Stimulated activated CD8-positive, alpha-beta memory T cell treated with anti-CD3 and anti-CD28 coated beads, Interleukin-4, amount 100 ng/mL, for 1 hour (primary cell): ENCODE data around the gene PPM1B.
A peak's percentile ranks its signal among the peaks of the same experiment; 100 is the strongest.
"Not testable (repeated sequence)": the region's sequence is repeated elsewhere in the genome, so short reads cannot be mapped to it uniquely, and the experiment has no call there.

Experiments used
- DNase-seq, 2 donors: peaks; one replicate each; pipeline ENCODE4 v3.0.0-alpha.2; 2020; ENCODE audit warnings: low read depth in 2 of 2, low spot score in 1 of 2

The PPM1B gene

DNA sequence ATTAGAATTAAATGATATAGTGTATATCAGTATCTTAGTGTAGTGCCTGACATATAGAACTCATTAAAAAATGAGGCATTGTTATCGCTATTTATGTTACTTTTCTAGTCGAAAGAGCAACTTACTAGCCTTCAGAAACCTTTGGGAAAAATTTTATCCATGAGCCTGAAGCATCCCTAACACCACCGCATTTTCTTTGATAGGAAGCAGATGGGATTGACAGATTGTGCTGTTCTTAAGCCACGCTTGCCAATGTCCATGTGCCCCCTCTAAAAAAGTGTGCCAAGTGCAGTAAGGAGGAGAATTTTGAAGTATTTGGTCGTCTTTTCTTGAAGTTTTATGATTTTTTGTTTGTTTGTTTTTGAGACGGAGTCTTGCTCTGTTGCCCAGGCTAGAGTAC is 29.1 kb downstream of the PPM1B start:
- no peak for DNase-seq

DNA sequence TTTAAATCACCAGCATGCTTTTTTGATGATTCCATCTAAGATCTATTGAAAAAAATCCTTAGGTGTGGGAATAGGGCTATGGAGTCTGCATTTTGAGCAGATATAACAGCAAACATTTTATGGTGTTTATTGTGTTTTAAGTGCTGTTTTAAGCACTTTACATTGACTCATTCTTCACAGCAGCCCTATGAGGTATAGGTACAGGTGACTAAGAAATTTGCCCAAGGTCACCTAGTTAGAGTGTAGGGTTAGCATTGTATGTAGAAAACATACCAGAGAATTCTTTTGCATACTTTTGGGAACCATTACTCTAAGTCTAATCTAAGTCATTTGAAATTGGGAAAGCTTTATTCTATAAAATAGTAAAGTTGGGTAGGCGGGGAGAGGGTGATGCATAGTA is 31.3 kb downstream of the PPM1B start:
- no peak for DNase-seq

- no peak for DNase-seq
Measured at GRCh38 chr2:44200759-44201158, 32.1 kb downstream of the PPM1B start.

- DNase-seq: no peak
Measured at GRCh38 chr2:44201648-44202165, 33.0 kb downstream of the PPM1B start.

DNA sequence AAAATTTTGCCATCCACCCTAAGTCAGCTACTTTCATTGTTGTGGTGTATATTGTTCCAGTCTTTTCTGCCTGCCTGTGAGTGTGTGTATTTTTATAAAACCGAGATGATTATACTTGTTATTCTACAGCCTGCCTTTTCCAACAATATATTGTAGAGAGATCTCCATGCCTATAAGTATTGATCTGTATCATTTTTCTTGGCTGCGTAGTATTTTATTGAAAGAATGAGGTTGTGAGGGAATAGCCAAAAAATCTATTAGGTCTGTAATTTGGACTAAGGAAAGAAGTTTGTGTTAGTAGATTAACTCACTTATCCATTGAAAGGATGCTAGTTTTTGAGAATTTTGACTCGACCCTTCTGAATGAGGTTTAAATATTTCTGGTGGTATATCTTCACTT is 34.9 kb downstream of the PPM1B start:
- DNase-seq: no peak

- no peak for DNase-seq
Measured at GRCh38 chr2:44205169-44205568, 36.5 kb downstream of the PPM1B start.

- DNase-seq: no peak
Measured at GRCh38 chr2:44207102-44207501, 38.4 kb downstream of the PPM1B start.

DNA sequence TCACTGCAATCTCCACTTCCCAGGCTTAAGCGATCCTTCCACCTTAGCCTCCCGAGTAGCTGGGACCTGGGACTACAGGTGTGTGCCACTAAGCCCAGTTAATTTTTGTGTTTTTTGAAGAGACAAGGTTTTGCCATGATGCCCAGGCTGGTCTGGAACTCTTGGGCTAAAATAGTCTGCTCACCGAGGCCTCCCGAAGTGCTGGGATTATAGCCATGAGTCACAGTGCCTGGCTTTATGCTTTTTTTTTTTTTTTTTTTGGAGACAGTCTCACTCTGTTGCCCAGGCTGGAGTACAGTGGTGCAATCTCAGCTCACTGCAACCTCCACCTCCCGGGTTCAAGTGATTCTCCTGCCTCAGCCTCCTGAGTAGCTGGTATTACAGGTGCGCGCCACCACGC is 39.0 kb downstream of the PPM1B start:
- not testable (repeated sequence) for DNase-seq

GRCh38 chr2:44210362-44210761 is 41.7 kb downstream of the PPM1B start:
- no peak for DNase-seq

- no peak for DNase-seq
Measured at GRCh38 chr2:44211183-44211582, 42.5 kb downstream of the PPM1B start.

- DNase-seq: no peak
Measured at GRCh38 chr2:44212302-44212701, 43.6 kb downstream of the PPM1B start.

DNA sequence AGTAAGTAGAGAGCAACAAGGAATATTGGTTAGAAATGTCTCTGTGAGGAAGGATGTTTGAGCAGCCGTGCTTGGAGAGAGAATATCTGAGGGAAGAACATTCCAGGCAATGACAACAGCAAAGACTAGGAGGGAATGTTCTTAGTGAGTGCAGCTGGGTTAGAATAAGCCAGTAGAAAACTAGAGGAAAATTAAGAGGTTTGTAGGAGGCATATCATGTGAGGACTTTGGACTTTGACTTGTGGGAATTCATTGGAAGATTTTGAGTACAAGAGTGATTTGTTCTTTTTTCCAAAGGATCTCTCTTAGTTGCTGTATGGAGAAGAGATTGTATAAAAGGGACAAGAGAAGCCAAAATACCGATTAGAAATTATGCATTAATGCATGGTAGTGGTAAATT is 47.2 kb downstream of the PPM1B start:
- no peak for DNase-seq

GRCh38 chr2:44218771-44219170 is 50.1 kb downstream of the PPM1B start:
- no peak for DNase-seq

- no peak for DNase-seq
Measured at GRCh38 chr2:44226753-44227152, 58.1 kb downstream of the PPM1B start.

GRCh38 chr2:44230378-44230777 is 61.7 kb downstream of the PPM1B start:
- no peak for DNase-seq

DNA sequence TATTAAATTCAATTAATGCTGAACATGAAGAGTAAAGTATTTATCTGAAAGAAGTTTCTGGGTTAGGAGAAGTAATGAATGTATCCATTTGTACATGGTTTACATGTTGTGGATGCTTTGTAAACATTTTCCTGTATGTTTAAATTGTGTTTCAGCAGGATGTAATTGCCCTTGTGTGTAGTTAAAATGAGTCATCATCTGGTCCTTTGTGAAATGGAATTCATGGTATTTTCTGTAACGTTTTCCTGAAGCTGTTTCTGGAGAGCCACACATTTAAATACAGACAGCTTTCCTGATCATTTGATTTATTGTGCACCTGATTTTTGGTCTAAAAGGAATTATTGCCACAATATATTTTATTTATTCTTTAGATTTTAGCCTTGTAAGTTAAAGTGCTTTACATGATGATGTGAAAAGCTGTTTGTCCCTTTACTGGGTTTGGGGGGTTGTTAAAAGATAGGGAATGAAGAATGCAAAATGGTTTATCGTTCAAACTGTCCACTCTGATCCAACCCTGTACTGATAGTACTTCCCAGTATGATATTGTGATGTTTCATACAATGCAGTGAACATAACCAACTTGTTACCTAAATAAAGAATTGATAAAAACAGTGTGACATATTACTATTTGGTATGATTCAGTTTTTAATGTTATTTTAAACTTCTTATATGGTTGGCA is 64.9 kb downstream of the PPM1B start:
- DNase-seq: no peak

DNA sequence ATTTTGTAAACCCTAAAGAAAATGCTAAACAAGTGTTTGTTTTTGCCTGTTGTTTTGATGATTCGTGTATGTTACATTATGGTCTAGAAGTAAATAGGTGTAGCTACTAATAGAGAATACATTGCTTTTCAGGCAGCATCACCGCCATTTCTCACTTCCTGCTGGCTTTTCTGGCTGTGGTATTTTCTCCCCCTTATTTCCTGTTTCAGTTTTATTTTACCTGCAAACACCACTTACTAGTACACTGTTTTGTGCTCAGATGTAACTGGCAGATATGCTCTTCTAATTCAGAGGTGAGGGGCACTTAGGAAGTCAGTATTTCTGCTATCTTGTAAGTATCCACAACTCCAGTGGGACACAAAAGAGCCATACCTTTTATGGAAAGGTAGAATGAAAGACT is 68.5 kb downstream of the PPM1B start:
- DNase-seq: no peak

GRCh38 chr2:44242904-44243303 is 74.2 kb downstream of the PPM1B start:
- DNase-seq: no peak

DNA sequence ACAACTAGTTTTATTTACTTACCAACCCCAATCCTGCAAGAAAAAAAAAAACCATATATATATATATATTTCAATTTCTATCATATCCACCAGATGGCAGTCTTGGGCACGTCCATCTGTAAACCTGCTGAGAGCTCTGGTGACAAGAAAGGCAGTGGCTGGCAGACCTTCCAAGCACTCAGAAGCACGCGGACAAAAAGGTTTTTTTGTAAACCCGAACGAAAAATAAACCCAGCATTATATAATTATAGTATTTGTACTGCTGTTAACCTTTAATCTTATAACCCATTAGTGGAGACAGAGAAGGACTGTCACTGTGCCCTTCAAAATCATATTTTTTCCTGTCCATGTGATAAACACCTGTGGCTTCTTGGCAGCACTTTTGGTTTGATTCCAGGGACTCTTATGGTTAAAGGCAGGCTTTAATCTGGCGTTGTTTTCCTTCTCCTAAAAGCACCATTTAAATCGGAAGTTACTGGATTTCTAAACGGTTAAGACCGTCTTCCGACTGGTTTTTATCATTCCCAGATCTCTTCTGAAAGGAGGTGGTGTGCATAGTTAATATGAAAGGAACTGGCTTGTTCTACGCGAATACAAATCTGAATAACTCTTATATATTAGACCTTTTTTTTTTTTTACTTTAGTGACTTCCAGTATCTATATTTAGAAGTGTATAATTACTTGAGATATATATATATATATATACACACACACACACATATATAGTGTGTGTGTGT is 75.6 kb downstream of the PPM1B start:
- peak; percentile 14 to 27 for DNase-seq

GRCh38 chr2:44245083-44245861 is 76.6 kb downstream of the PPM1B start:
- no peak for DNase-seq

- no peak for DNase-seq
Measured at GRCh38 chr2:44246436-44246835, 77.8 kb downstream of the PPM1B start.

GRCh38 chr2:44246840-44247369 is 78.2 kb downstream of the PPM1B start:
- no peak for DNase-seq
